Mesenchymal stem cell (in vitro differentiated cells and primary cell): ENCODE measurements around the gene PTGES2.

ENCODE experiments used
- DNase-seq: peaks from one replicate; pipeline ENCODE4 v3.0.0-alpha.2; 2013
- H2AFZ ChIP-seq: one replicate; pipeline ENCODE4 v1.6.1; 2013; ENCODE audit warnings: low read depth, mild to moderate bottlenecking, control low read depth, inconsistent platforms, low read length, moderate library complexity
- H2AK5ac ChIP-seq: 2 replicates; pipeline ENCODE4 v1.6.1; 2013; ENCODE audit warnings: low read length, moderate library complexity, mild to moderate bottlenecking, inconsistent platforms; ENCODE audit not compliant: severe bottlenecking
- H2BK120ac ChIP-seq: one replicate; pipeline ENCODE4 v1.6.1; 2013; ENCODE audit warnings: low read depth, mild to moderate bottlenecking, inconsistent platforms, low read length, moderate library complexity
- H2BK12ac ChIP-seq, 2 experiments: one replicate each; pipeline ENCODE4 v1.6.1; 2013; ENCODE audit warnings: inconsistent platforms in 2 of 2, low read length in 2 of 2, mild to moderate bottlenecking in 2 of 2, moderate library complexity in 2 of 2, control low read depth in 1 of 2
- H2BK15ac ChIP-seq: one replicate; pipeline ENCODE4 v1.6.1; 2013; ENCODE audit warnings: mild to moderate bottlenecking, low read depth, inconsistent platforms; ENCODE audit not compliant: poor library complexity, severe bottlenecking
- H2BK5ac ChIP-seq: 2 replicates; pipeline ENCODE4 v1.6.1; 2013; ENCODE audit warnings: low read depth, mild to moderate bottlenecking, low read length, control low read depth, inconsistent platforms; ENCODE audit not compliant: poor library complexity, severe bottlenecking
- H3K14ac ChIP-seq, 2 experiments: one replicate each; pipeline ENCODE4 v1.6.1; 2013; ENCODE audit warnings: inconsistent platforms in 2 of 2, low read length in 2 of 2, control low read depth in 1 of 2, mild to moderate bottlenecking in 1 of 2, moderate library complexity in 1 of 2
- H3K18ac ChIP-seq, 2 experiments: one replicate each; pipeline ENCODE4 v1.6.1; 2013; ENCODE audit warnings: inconsistent platforms in 2 of 2, low read length in 2 of 2, control low read depth in 1 of 2, low read depth in 1 of 2, mild to moderate bottlenecking in 1 of 2
- H3K23ac ChIP-seq, 2 experiments: one replicate each; pipeline ENCODE4 v1.6.1; 2013; ENCODE audit warnings: inconsistent platforms in 2 of 2, low read length in 2 of 2, mild to moderate bottlenecking in 2 of 2, moderate library complexity in 2 of 2, control low read depth in 1 of 2
- H3K27ac ChIP-seq: 2 replicates; pipeline ENCODE4 v1.5.1; 2013; ENCODE audit warnings: mild to moderate bottlenecking, moderate library complexity, low read length, control low read depth, inconsistent platforms; ENCODE audit not compliant: poor library complexity, severe bottlenecking
- H3K27me3 ChIP-seq, 2 experiments: 2 replicates each; pipeline versions ENCODE4 v1.6.1 to v1.7.0; 2013; ENCODE audit warnings: low read length in 2 of 2, mild to moderate bottlenecking in 2 of 2, moderate library complexity in 2 of 2, control low read depth in 1 of 2, inconsistent platforms in 1 of 2; ENCODE audit not compliant: control insufficient read depth in 1 of 2, insufficient read depth in 1 of 2
- H3K36me3 ChIP-seq, 2 experiments: 2 replicates each; pipeline versions ENCODE4 v1.6.1 to v1.7.0; 2013; ENCODE audit warnings: low read length in 2 of 2, control low read depth in 1 of 2, inconsistent platforms in 1 of 2, low read depth in 1 of 2, mild to moderate bottlenecking in 1 of 2; ENCODE audit not compliant: insufficient read depth in 2 of 2, control insufficient read depth in 1 of 2
- H3K4ac ChIP-seq, 2 experiments: one replicate each; pipeline ENCODE4 v1.6.1; 2013; ENCODE audit warnings: inconsistent platforms in 2 of 2, low read length in 2 of 2, mild to moderate bottlenecking in 2 of 2, moderate library complexity in 2 of 2, control low read depth in 1 of 2, low read depth in 1 of 2
- H3K4me1 ChIP-seq: 2 replicates; pipeline ENCODE4 v1.6.1; 2013; ENCODE audit warnings: low read depth, low read length, control low read depth; ENCODE audit not compliant: control insufficient read depth, insufficient read depth
- H3K4me2 ChIP-seq: 2 replicates; pipeline ENCODE4 v1.6.1; 2013; ENCODE audit warnings: low read length, mild to moderate bottlenecking, inconsistent platforms; ENCODE audit not compliant: poor library complexity, severe bottlenecking
- H3K4me3 ChIP-seq, 2 experiments: 2 replicates each; pipeline versions ENCODE4 v1.5.1 to v1.7.0; 2013; ENCODE audit warnings: low read length in 2 of 2, mild to moderate bottlenecking in 2 of 2, control low read depth in 1 of 2, low read depth in 1 of 2; ENCODE audit not compliant: insufficient read depth in 1 of 2
- H3K79me1 ChIP-seq: replicated peaks from 2 replicates; pipeline ENCODE4 v1.6.1; 2013; ENCODE audit warnings: mild to moderate bottlenecking, control low read depth, low read length, inconsistent platforms; ENCODE audit not compliant: poor library complexity, severe bottlenecking
- H3K9ac ChIP-seq: 2 replicates; pipeline ENCODE4 v1.7.0; 2013; ENCODE audit warnings: mild to moderate bottlenecking, low read length, moderate library complexity
- H3K9me3 ChIP-seq: 2 replicates; pipeline ENCODE4 v1.7.0; 2013; ENCODE audit warnings: mild to moderate bottlenecking, low read length; ENCODE audit not compliant: control insufficient read depth
- H4K8ac ChIP-seq: one replicate; pipeline ENCODE4 v1.6.1; 2013; ENCODE audit warnings: inconsistent platforms, mild to moderate bottlenecking, low read length, moderate library complexity
- H4K91ac ChIP-seq: one replicate; pipeline ENCODE4 v1.6.1; 2013; ENCODE audit warnings: mild to moderate bottlenecking, low read length, inconsistent platforms
- WGBS: methylation state at CpG from one replicate; pipeline ENCODE4 v1.1.7; 2013; ENCODE audit warnings: mixed read lengths; 5-methylcytosine and 5-hydroxymethylcytosine counted together

The PTGES2 gene

DNA sequence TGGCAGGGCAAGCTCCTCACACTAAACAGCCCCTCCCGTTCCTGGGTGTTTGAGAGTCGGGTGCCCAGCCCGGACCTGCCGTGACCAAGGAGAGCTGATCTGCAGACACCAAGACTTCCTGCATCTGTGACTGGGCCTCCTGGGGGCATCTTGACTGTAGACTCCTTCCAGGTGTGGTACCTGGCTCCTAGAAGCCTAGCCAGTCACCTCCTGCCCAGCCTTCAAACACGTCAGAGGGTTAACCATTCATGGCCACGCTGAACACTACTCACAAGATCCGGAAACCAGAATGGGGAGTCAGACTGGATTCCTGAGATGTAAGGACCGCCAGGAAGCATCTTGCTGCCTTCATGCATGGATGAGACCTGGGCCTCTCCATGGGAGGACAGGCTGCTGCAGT lies 18.0 kb upstream of the PTGES2 start:
- H3K79me1 ChIP-seq, result no peaks in the 10 kb centered on the region
- no peak overlapping the region for H2BK5ac ChIP-seq
- no peak overlapping the region for H2BK120ac ChIP-seq
- no peak overlapping the region for H3K4ac ChIP-seq
- no peak overlapping the region for H3K14ac ChIP-seq
- H3K4me1 ChIP-seq, result peaks cover 2% of the 10 kb centered on the region
- H3K4me2 ChIP-seq, result no peak overlapping the region
- no peak overlapping the region for H4K91ac ChIP-seq
- peaks cover 0 to 20% of the 10 kb centered on the region in 2 experiments for H3K27me3 ChIP-seq
- DNase-seq, result no peak
- H3K4me3 ChIP-seq, result no peak overlapping the region
- H2BK12ac ChIP-seq, result no peak overlapping the region
- no peak overlapping the region for H4K8ac ChIP-seq
- H2BK15ac ChIP-seq, result no peak overlapping the region
- H2AFZ ChIP-seq, result no peak overlapping the region
- WGBS, result 91% methylated on average over 8 of the region's 8 CpGs
- no peaks in the 10 kb centered on the region for H3K9me3 ChIP-seq
- no peak overlapping the region for H3K23ac ChIP-seq
- no peak overlapping the region for H3K27ac ChIP-seq
- H3K36me3 ChIP-seq, result no peaks in the 10 kb centered on the region
- no peak overlapping the region for H3K18ac ChIP-seq
- no peak overlapping the region for H3K9ac ChIP-seq
- H2AK5ac ChIP-seq, result no peak overlapping the region

DNA sequence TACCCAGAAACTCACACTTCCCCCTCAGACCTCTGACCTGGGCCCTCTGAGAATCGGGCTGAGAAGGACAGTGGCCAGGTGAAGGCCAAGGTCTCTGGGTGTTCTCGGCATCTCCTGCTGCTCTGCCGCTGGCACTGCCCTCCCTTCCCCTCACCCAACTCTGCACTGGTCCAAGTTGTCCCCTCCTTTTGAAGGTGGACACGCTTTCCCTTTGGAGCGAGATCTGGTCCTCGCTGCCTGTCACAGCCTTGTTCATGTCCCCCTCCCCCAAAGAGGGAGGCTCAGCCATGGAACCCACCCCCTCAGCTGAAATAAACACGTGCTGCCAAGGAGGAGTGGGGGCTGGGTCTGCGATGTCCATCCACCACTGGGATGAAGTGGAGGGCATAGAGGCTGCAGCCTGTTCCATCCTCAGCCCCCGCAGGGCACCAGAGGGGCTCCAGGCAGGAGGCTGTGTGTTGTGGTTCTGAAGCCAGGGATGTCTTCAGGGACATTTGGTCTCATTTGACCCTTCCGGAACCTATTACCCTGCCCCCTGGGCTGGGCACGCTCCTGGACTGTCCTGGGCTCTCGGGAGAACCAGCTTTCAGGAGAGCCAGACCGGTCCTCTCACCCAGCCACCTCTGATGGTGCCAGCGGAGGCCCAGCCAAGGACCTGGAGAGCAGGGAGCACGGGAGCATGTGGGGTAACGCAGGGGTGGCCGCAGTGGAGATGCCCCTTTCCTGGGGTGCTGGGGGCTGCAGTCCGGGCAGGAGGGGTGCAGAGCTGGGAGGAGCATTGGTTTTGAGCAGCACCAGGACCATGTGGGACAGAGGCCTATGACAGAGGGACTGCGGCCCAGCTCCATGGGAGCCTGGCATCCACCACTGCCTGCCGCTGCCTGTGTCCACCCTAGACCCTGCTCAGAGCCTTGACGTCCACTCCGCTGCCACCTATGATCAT lies 17.0 kb upstream of the PTGES2 start:
- no peak overlapping the region for H3K4me2 ChIP-seq
- no peaks in the 10 kb centered on the region for H3K79me1 ChIP-seq
- H3K23ac ChIP-seq, result no peak overlapping the region
- H4K8ac ChIP-seq, result no peak overlapping the region
- H3K36me3 ChIP-seq, result no peaks in the 10 kb centered on the region
- H2BK5ac ChIP-seq, result no peak overlapping the region
- peaks cover 2% of the 10 kb centered on the region for H3K4me1 ChIP-seq
- no peak overlapping the region for H3K4ac ChIP-seq
- H3K18ac ChIP-seq, result no peak overlapping the region
- no peak overlapping the region for H2BK12ac ChIP-seq
- DNase-seq, result no peak
- no peak overlapping the region for H3K27ac ChIP-seq
- WGBS, result 85% methylated on average over 20 of the region's 22 CpGs
- no peak overlapping the region for H2BK15ac ChIP-seq
- H4K91ac ChIP-seq, result no peak overlapping the region
- H3K4me3 ChIP-seq, result no peak overlapping the region
- peaks cover 0 to 18% of the 10 kb centered on the region in 2 experiments for H3K27me3 ChIP-seq
- H2AK5ac ChIP-seq, result no peak overlapping the region
- peak overlapping the region in 1 of 2 experiments; percentile 9 for H3K14ac ChIP-seq
- no peaks in the 10 kb centered on the region for H3K9me3 ChIP-seq
- no peak overlapping the region for H2BK120ac ChIP-seq
- H3K9ac ChIP-seq, result no peak overlapping the region
- H2AFZ ChIP-seq, result no peak overlapping the region

- Histone ChIP-seq H3K18ac (no peak overlapping the region), H3K27ac (no peak overlapping the region), H2BK120ac (no peak overlapping the region), H3K9ac (no peak overlapping the region), H3K14ac (no peak overlapping the region), H4K91ac (no peak overlapping the region), H3K79me1 (no peaks in the 10 kb centered on the region), H3K4me2 (no peak overlapping the region), H3K36me3 (no peaks in the 10 kb centered on the region), H3K4me3 (no peak overlapping the region), H3K4ac (no peak overlapping the region), H2AFZ (no peak overlapping the region), H3K4me1 (peaks cover 2% of the 10 kb centered on the region), H2BK12ac (no peak overlapping the region), H3K9me3 (no peaks in the 10 kb centered on the region), H3K23ac (no peak overlapping the region), H2AK5ac (no peak overlapping the region), H2BK5ac (no peak overlapping the region), H2BK15ac (no peak overlapping the region), H3K27me3 (peaks cover 0 to 16% of the 10 kb centered on the region in 2 experiments), H4K8ac (no peak overlapping the region)
- no peak for DNase-seq
- 87% methylated on average over 8 of the region's 8 CpGs for WGBS
These were observed 16.2 kb upstream of the PTGES2 start for GRCh38 chr9:128143525-128144238.

DNA sequence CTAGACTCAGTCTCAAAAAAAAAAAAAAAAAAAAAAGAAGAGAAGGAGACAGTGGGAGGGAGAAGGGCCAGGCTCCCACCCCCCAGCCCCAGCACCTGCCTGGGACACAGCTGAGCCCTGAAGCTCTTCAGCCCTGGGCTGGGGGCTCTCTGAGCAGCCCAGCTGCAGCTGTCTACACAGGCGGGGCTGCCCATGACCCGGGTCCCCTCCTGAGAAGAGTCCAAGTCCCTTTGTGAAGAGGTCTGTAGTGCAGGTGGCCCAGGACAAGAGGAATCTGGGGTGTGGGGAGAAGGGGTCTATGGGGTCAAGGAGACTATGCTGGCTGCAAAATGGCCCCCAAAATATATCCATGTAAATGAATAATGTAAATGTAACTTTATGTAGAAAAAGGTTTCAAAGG lies 15.1 kb upstream of the PTGES2 start:
- no peak overlapping the region for H3K4me3 ChIP-seq
- H3K9me3 ChIP-seq, result no peaks in the 10 kb centered on the region
- no peaks in the 10 kb centered on the region for H3K36me3 ChIP-seq
- H2BK5ac ChIP-seq, result no peak overlapping the region
- H3K79me1 ChIP-seq, result no peaks in the 10 kb centered on the region
- no peak overlapping the region for H2AK5ac ChIP-seq
- no peak overlapping the region for H2BK12ac ChIP-seq
- H3K4me1 ChIP-seq, result peaks cover 9% of the 10 kb centered on the region
- H3K14ac ChIP-seq, result no peak overlapping the region
- peaks cover 0 to 13% of the 10 kb centered on the region in 2 experiments for H3K27me3 ChIP-seq
- no peak overlapping the region for H3K4me2 ChIP-seq
- H3K4ac ChIP-seq, result no peak overlapping the region
- H3K23ac ChIP-seq, result no peak overlapping the region
- no peak for DNase-seq
- H2AFZ ChIP-seq, result no peak overlapping the region
- WGBS, result no CpG with 5 or more reads among the region's 2 CpGs
- H3K9ac ChIP-seq, result no peak overlapping the region
- no peak overlapping the region for H2BK120ac ChIP-seq
- no peak overlapping the region for H3K27ac ChIP-seq
- no peak overlapping the region for H2BK15ac ChIP-seq
- no peak overlapping the region for H4K8ac ChIP-seq
- H4K91ac ChIP-seq, result no peak overlapping the region
- H3K18ac ChIP-seq, result no peak overlapping the region
